Activated T-helper 1 cell treated with anti-CD3 and anti-CD28 coated beads, Interleukin-2, amount 50 U/mL, for 16 hours (primary cell): ENCODE data around the gene TRAF3IP1.

Source experiments
- DNase-seq, 2 donors: peaks; one replicate each; pipeline ENCODE4 v3.0.0-alpha.2; 2020; ENCODE audit warnings: low read depth in 1 of 2, low spot score in 1 of 2

TRAF3IP1 gene

DNA sequence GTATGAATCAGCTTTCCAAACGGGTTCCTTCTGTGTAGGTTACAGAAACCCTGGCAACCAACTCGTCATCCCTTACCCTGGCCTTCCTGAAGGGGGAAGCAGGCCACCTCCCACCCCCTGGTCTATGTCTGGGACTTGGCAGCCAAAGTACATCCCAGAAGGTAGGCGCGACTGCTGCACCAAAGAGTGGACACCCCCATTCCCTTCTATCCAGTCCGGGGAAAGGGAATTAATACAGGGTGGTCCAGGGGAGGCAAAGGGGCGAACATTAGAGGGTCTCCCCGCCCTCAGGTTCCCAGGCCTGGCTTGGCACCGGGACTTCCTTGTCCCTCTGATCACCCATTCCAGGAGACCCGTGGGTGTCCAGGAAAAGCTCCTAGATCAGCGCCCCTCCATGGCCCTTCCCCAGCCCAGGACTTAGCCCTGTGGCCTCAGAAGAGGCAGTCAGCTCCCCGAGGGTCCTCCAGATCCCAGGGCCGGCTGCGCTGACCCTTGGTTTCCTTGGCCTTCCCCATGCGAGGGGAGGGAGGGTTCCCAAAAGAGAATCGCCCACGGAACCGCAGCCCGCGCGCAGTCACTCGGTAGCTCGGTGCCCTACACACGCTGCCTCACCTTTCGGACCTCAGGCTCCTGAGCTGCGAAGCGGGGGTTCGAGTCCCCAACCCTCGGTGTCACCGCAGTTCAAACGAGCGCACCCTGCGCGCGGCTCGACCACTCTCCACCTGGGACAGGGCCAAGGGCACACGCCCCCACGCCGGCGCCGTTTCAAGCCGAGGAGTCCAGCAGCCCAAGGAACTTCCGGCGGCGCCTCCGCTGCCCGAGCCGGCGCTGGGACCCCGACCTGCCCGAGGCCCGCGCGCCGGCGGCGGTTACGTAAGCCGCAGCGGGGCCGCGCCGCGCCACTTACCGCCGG lies 32.3 kb upstream of the TRAF3IP1 start, which contains the start of gene PER2:
TSS of gene PER2 (minus strand) at position 874 of the 913 bp plus-strand sequence. CDS start 10,674 bp downstream, outside the sequence.
- peak in 1 of 2 donors; percentile 19 for DNase-seq

DNA sequence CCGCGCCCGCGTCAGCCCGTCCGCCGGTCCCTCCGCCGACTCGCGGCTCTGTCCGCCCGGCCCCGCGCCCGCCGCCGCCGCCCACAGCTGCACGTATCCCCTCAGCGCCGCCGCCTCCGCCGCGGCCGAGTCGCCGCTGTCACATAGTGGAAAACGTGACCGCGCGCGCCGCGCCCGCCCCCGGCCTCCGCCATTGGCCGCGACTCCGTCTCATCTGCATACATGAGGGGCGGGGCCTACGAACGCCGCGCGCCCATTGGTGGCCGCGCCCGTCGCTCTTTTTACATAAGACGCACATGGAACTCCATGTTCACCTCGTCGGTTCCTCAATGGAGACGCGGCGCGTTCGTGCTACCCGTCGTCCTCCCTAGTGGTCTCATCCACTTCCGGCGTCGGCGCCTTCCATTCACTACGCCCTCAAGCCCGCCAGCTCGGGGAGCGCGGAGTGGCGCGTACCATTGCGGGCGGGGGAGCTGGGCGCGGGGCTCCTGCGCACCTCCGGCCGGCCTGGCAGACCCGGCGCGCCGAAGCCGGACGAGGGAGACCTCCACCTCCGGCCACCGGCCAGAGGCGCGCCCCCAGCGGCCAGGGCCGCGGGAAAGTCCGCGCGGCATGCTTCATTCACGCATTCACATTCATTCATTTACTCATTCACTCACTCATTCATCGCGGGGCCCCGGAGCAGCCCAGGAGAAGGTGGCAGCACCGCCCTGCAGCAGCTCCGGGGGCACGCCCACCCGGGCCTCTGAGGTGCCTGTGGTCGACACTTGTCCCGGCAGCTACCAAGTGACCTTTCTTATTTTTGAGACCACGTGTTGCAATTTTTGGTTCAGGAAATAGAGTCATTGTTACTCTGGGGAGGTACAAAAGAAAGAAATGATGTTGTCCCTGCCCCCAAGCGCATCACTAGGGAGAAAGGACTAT lies 31.4 kb upstream of the TRAF3IP1 start:
- DNase-seq: peak; percentile 92 to 94

DNA sequence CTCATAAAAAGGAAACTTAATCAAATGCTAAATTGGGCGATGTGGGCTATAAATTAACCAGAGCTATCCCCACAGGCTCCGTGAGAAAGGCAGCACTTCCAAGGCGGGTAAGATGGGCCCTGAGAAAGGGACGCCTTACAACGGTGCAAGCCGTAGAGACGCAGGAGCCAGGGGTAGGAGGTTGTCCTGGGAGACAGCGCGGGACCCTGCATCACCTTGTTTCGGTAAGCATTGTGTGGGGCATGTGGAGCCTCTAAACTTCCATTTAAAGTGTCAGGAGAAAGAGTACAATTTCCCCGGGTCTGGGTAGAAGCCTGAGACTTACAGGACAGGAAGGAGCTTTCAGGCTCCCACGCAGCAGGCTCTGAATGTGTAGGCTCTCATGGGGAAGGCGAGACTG lies 30.7 kb upstream of the TRAF3IP1 start:
- no peak for DNase-seq

- no peak for DNase-seq
Measured at GRCh38 chr2:238290091-238290509, 30.2 kb upstream of the TRAF3IP1 start.

DNA sequence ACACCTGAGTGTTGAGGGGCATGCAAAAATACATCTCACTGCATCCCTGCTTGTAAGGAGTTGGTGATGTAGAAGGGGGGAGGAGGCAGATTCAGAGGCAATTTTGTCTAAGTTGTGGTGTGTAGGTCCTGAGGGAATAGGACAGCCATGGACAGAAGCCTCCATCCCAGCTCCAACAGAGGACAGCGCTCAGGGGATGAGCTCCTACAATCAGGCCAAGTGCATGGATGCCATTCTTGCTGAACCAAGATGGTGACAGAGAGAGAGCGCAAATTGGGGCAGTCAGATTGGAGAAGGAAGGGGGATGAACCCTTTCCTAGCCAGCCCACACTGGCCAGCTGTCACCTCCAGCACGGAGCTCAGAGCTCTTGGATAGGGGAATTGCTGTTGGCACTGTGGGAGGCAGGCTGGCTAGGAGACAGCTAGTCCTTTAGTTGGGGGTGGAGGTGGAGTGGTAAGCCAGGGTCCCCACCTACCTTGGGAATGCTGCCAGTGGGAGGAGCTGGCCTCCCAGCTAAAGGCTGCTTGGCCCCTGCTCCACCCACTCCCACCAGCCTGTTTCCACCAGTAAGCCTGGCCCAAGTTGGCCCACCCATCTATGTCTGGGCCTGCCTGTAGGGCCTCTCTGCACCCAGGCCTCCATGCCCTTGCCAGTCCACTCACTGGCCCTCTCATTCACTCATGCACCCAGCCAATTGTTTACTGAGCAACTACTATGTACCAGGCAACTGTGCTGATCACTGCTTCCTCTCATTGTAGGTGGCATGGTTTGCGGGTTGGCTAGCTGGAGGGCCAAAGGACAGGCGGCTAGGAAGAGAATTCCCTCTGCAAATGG lies 29.4 kb upstream of the TRAF3IP1 start:
- DNase-seq: no peak

- DNase-seq: no peak
Measured at GRCh38 chr2:238291550-238292281, 28.6 kb upstream of the TRAF3IP1 start.

GRCh38 chr2:238294046-238294392 lies 26.3 kb upstream of the TRAF3IP1 start:
- DNase-seq: no peak

- DNase-seq: no peak
Measured at GRCh38 chr2:238294393-238295143, 25.8 kb upstream of the TRAF3IP1 start.

DNA sequence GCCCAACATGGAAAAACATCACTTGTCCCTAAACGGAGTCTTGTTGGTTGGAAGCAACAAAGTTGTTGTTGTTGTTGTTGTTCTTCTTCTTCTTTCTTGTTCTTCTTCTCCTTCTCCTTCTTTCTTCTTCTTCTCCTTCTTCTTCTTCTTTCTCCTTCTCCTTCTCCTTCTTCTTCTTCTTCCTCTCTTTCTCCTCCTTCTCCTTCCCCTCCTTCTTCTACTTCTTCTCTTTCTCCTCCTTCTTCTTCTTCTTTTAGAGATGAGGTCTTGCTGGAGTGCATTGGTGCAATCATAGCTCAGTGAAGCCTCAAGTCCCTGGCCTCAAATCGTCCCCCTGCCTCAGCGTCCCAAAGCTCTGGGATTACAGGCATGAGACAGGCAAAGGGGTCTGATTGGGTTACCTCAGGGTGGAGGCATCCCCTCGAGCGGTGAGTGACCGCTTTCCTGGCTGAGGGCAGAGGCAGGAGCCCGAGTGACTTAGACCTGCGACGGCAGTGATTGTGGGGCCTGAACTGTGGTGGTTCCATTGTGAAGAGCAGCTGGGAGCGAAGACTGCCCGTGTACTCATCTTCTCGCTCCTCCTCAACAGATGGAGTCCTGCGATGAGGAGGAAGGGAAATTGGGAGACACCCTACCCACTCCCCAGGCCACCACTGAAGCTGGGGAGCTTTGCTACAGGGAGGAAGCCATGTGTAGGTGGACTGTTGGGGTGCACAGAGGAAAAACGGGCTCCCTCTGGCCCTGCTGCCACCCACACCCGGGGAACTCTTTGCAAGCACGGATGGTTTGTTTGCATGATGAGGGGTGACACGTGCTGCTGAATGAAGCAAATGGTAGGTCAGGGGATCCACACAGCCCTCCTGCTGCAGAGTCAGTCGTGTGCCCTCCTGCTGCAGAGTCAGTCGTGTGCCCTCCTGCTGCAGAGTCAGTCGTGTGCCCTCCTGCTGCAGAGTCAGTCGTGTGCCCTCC lies 24.9 kb upstream of the TRAF3IP1 start:
- no peak for DNase-seq

- no peak for DNase-seq
Measured at GRCh38 chr2:238296638-238297457, 23.5 kb upstream of the TRAF3IP1 start.

DNA sequence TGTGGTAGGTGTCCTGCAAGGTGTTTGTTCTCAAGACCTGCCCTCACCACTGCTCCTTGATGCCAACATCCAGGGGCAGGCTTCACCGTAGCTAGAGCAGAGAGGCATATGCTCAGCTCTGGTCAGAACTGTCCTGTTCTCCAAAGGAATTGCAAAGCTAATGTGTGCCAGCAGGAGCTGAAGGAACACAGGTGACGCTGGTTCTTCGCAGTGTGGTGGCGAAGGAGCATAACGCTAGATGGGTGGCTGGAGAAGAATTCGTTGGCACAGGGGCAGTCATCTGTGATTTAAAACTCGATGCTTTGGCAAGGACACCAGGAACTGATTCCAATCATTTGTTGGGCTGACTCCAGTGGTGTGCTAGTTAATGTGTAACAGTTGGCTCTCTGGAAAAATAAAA lies 20.5 kb upstream of the TRAF3IP1 start:
- no peak for DNase-seq

DNA sequence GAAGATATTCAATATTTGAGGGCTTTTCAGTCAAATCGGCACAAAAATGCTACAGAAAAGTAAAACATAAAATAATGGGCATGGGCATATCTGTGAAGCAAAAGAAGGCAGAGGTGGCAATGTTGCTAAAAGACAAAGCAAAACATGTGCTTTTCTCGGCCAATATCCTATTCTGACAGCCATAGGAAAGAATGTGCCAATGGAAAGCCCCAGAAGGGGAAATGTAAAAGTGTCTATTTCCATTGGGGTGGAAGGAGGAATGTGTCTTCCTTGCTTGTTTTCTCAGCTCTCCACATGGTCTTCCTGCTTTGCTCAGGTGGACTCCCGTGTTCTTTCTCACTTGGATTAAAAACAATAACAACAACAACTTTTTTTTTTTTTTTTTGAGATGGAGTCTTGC lies 18.2 kb upstream of the TRAF3IP1 start:
- DNase-seq: no peak

GRCh38 chr2:238302751-238303150 lies 17.6 kb upstream of the TRAF3IP1 start:
- no peak for DNase-seq

DNA sequence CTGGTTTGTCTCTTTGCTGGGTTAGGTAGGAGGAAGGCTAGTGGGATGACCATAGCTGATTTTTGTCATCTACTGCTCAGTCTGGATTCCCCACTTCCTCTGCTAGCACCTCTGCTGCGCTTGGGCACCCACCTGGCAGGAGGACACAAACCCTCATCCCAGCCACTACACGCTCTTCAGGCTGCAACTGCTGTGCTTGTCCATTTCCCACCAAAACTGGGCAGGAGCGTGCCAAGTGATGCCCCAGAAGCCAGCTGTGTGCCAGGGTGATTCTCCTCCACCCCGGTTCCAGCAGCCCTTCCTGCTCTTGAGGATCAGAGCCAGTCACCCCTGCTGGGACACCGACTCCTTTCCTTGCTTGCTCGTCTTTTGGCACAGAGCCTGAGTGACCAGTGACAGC lies 16.2 kb upstream of the TRAF3IP1 start:
- DNase-seq: no peak

- no peak for DNase-seq
Measured at GRCh38 chr2:238305092-238305862, 15.0 kb upstream of the TRAF3IP1 start.

DNA sequence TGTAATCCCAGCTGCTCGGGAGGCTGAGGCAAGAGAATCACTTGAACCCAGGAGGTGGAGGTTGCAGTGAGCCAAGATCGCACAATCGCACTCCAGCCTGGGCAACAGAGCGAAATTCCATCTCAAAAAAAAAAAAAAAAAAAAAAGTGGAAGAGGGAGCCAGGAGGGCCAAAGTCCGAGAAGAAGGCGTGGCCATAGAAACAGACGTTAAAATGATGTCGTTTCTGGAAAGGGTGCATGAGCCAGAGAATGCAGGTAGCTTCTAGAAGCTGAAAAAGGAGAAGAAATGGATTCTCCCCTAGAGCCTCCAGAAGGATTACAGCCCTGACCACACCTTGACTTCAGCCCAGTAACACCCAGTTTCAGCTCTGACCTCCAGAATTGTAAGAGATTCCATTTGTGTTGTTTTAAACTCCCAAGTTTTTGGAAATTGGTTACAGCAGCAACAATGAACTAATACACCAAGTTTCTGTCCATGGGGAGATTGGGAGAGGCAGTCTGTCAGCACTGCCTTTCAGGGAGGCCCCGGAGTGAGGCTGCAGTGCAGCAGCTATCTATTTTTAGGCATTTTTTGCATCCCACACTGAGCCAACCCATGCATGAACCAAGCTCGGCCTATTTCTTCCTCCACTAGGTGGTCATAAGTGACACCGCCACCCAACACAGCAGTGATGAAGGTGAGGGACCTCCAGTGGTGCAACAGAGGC lies 14.2 kb upstream of the TRAF3IP1 start:
- no peak for DNase-seq
